CD14-positive monocyte (primary cell): ENCODE data around the gene OXSR1. TPM values are rescaled to one million over a fixed set of nuclear protein-coding genes. Genes with fewer than 3 reads are reported as not detected.

ENCODE experiments used
- DNase-seq, 3 donors: peaks; one replicate each; pipeline ENCODE4 v3.0.0-alpha.2; 2011 to 2022
- H2AFZ ChIP-seq: 2 replicates; pipeline ENCODE4 v1.6.0; 2012; ENCODE audit warnings: mild to moderate bottlenecking, low read depth, low read length, inconsistent platforms; ENCODE audit not compliant: insufficient read depth, poor library complexity, severe bottlenecking
- H3K27ac ChIP-seq, 2 donors: 1 replicate in 1 of 2; 2 replicates in 1 of 2; pipeline ENCODE4 v1.5.1; 2012 to 2013; ENCODE audit warnings: low read length in 2 of 2, control low read depth in 1 of 2, inconsistent platforms in 1 of 2, low read depth in 1 of 2, mild to moderate bottlenecking in 1 of 2
- H3K27me3 ChIP-seq, 2 donors: one replicate each; pipeline versions ENCODE4 v1.6.0 to v1.6.1; 2011 to 2013; ENCODE audit warnings: low read length in 2 of 2; ENCODE audit not compliant: control insufficient read depth in 2 of 2, insufficient read depth in 2 of 2
- H3K36me3 ChIP-seq, 2 donors: replicated peaks in 1 of 2; 1 replicate in 1 of 2; 2 replicates in 1 of 2; pipeline versions ENCODE4 v1.5.1 to v1.6.1; 2012 to 2013; ENCODE audit warnings: low read length in 2 of 2, control low read depth in 1 of 2, inconsistent platforms in 1 of 2, mild to moderate bottlenecking in 1 of 2; ENCODE audit not compliant: insufficient read depth in 2 of 2, control insufficient read depth in 1 of 2
- H3K4me1 ChIP-seq, 2 donors: 1 replicate in 1 of 2; 2 replicates in 1 of 2; pipeline versions ENCODE4 v1.5.1 to v1.6.1; 2012 to 2013; ENCODE audit warnings: low read length in 2 of 2, control low read depth in 1 of 2, inconsistent platforms in 1 of 2, mild to moderate bottlenecking in 1 of 2, moderate library complexity in 1 of 2; ENCODE audit not compliant: insufficient read depth in 2 of 2, control insufficient read depth in 1 of 2
- H3K4me2 ChIP-seq: replicated peaks from 2 replicates; pipeline ENCODE3; 2012; ENCODE audit warnings: low read length, moderate library complexity, mild to moderate bottlenecking; ENCODE audit not compliant: poor library complexity, severe bottlenecking; ENCODE audit errors: extremely low read depth
- H3K4me3 ChIP-seq, 3 experiments: fragments of 200-600 bp in 1 of 3; sonication (generic) in 1 of 3; replicated peaks in 1 of 3; 1 replicate in 2 of 3; 2 replicates in 1 of 3; pipeline ENCODE4 v1.5.1; 2011 to 2013; ENCODE audit warnings: low read length in 3 of 3, mild to moderate bottlenecking in 3 of 3, control low read depth in 2 of 3, low read depth in 2 of 3, inconsistent platforms in 1 of 3, moderate library complexity in 1 of 3
- H3K79me2 ChIP-seq: 2 replicates; pipeline ENCODE4 v1.6.0; 2012; ENCODE audit warnings: mild to moderate bottlenecking, control low read depth, inconsistent platforms, low read length, moderate library complexity; ENCODE audit not compliant: insufficient read depth
- H3K9ac ChIP-seq: 2 replicates; pipeline ENCODE4 v1.6.0; 2017; ENCODE audit warnings: low read length, mild to moderate bottlenecking; ENCODE audit not compliant: insufficient read depth, poor library complexity, severe bottlenecking
- H3K9me3 ChIP-seq, 2 donors: replicated peaks in 1 of 2; 1 replicate in 1 of 2; 2 replicates in 1 of 2; pipeline versions ENCODE4 v1.5.1 to v1.6.1; 2012 to 2013; ENCODE audit warnings: low read length in 2 of 2, control low read depth in 1 of 2; ENCODE audit not compliant: control insufficient read depth in 1 of 2, insufficient read depth in 1 of 2
- H4K20me1 ChIP-seq: 2 replicates; pipeline ENCODE4 v1.6.0; 2012; ENCODE audit warnings: mild to moderate bottlenecking, low read length, control low read depth, moderate library complexity; ENCODE audit not compliant: insufficient read depth
- H3K27ac Mint-ChIP-seq, 7 donors: one replicate each; pipeline ENCODE4 v1.8.0; 2020; ENCODE audit warnings: mild to moderate bottlenecking in 7 of 7, mixed read lengths in 7 of 7, moderate library complexity in 6 of 7, inconsistent platforms in 2 of 7
- H3K27me3 Mint-ChIP-seq, 3 donors: one replicate each; pipeline ENCODE4 v1.8.0; 2021 to 2022; ENCODE audit warnings: low read depth in 3 of 3, mild to moderate bottlenecking in 3 of 3, mixed read lengths in 3 of 3, moderate library complexity in 3 of 3, inconsistent platforms in 1 of 3
- H3K36me3 Mint-ChIP-seq, 2 donors: one replicate each; pipeline ENCODE4 v1.8.0; 2020; ENCODE audit warnings: mixed read lengths in 2 of 2, inconsistent platforms in 1 of 2, mild to moderate bottlenecking in 1 of 2
- H3K4me1 Mint-ChIP-seq: one replicate; pipeline ENCODE4 v1.8.0; 2020; ENCODE audit warnings: mild to moderate bottlenecking, mixed read lengths
- H3K4me3 Mint-ChIP-seq, 2 donors: one replicate each; pipeline ENCODE4 v1.8.0; 2020; ENCODE audit warnings: mild to moderate bottlenecking in 2 of 2, mixed read lengths in 2 of 2, moderate library complexity in 1 of 2
- H3K9me3 Mint-ChIP-seq, 7 donors: one replicate each; pipeline ENCODE4 v1.8.0; 2020 to 2022; ENCODE audit warnings: mixed read lengths in 7 of 7, mild to moderate bottlenecking in 6 of 7, moderate library complexity in 6 of 7, inconsistent platforms in 2 of 7
- CTCF ChIP-seq: fragments of 200-600 bp; IDR thresholded peaks from one replicate; pipeline ENCODE4 v1.8.0; 2022; ENCODE audit warnings: antibody characterized with exemption, mild to moderate bottlenecking
- WGBS: methylation state at CpG from one replicate; pipeline ENCODE4 v1.1.5; 2013; ENCODE audit warnings: missing lambda C conversion rate; ENCODE audit not compliant: insufficient coverage; 5-methylcytosine and 5-hydroxymethylcytosine counted together
- intact Hi-C, 2 donors: fragments of 100-400 bp; cut with micrococcal nuclease; formaldehyde crosslinking; loops; one replicate each; pipeline versions ENCODE4 v1.15.0 to v1.15.1; 2023
- polyA plus RNA-seq, 3 donors: library from polyadenylated mRNA; depleted of rRNA in 1 of 3; unstranded in 2 of 3; stranded (reverse) in 1 of 3; fragments of 300-500 nt in 2 of 3; fragments of >200 nt in 1 of 3; fragmentation: Illumina TruSeq in 2 of 3; gene quantifications; 1 replicate in 2 of 3; 2 replicates in 1 of 3; pipeline ENCODE4 v1.2.3, GENCODE V29; 2012 to 2021

The OXSR1 gene
- polyA plus RNA-seq, 3 donors: 9.4 to 20.3 (median 12.3) TPM

GRCh38 chr3:38276081-38276916, 111.0 kb downstream of the OXSR1 start:
- Histone ChIP-seq H3K9me3 (no peaks in the 10 kb centered on the region), H3K36me3 (no peaks in the 10 kb centered on the region), H3K4me1 (no peaks in the 10 kb centered on the region), H3K4me3 (no peak overlapping the region), H3K27me3 (no peaks in the 10 kb centered on the region), H3K4me2 (no peak overlapping the region), H3K79me2 (no peaks in the 10 kb centered on the region), H2AFZ (no peak overlapping the region), H4K20me1 (no peaks in the 10 kb centered on the region), H3K9ac (no peak overlapping the region), H3K27ac (no peak overlapping the region)
- no peak for TF ChIP-seq CTCF
- 98% methylated on average over 8 of the region's 13 CpGs for WGBS
- peaks cover 2% of the 10 kb centered on the region for H3K4me1 Mint-ChIP-seq
- H3K27me3 Mint-ChIP-seq: peaks cover 2 to 6% (median 4%) of the 10 kb centered on the region in 3 donors
- intact Hi-C loops: no loop called here
- no peak for DNase-seq
- no peaks in the 10 kb centered on the region for H3K36me3 Mint-ChIP-seq
- no peaks in the 10 kb centered on the region for H3K9me3 Mint-ChIP-seq
- peak overlapping the region in 1 of 7 donors; percentile 41 for H3K27ac Mint-ChIP-seq
- H3K4me3 Mint-ChIP-seq: no peak overlapping the region

GRCh38 chr3:38276917-38277630, 111.7 kb downstream of the OXSR1 start:
- no peak for TF ChIP-seq CTCF
- Mint-ChIP-seq H3K36me3 (no peaks in the 10 kb centered on the region), H3K27ac (no peak overlapping the region), H3K4me1 (peaks cover 2% of the 10 kb centered on the region), H3K27me3 (peaks cover 0 to 6% (median 1%) of the 10 kb centered on the region in 3 donors), H3K9me3 (no peaks in the 10 kb centered on the region), H3K4me3 (no peak overlapping the region)
- Histone ChIP-seq H3K9ac (no peak overlapping the region), H3K4me1 (no peaks in the 10 kb centered on the region), H3K4me2 (no peak overlapping the region), H3K27ac (no peak overlapping the region), H3K27me3 (no peaks in the 10 kb centered on the region), H3K79me2 (no peaks in the 10 kb centered on the region), H4K20me1 (no peaks in the 10 kb centered on the region), H2AFZ (no peak overlapping the region), H3K36me3 (no peaks in the 10 kb centered on the region), H3K9me3 (no peaks in the 10 kb centered on the region), H3K4me3 (no peak overlapping the region)
- DNase-seq: no peak
- intact Hi-C loops: no loop called here
- 98% methylated on average over 11 of the region's 13 CpGs for WGBS
